GM12875 (cell line): ENCODE results near the gene FCHSD1.

ENCODE experiments used
- H3K4me3 ChIP-seq: one replicate; pipeline ENCODE4 v1.5.1; 2011; ENCODE audit warnings: low read depth, low read length, control low read depth
- CTCF ChIP-seq: IDR thresholded peaks from 2 replicates; pipeline ENCODE4 v1.5.1; 2011; ENCODE audit warnings: low read depth, mild to moderate bottlenecking, control low read depth, inconsistent platforms, low read length, moderate library complexity, borderline replicate concordance; ENCODE audit not compliant: insufficient read depth

The FCHSD1 gene

GRCh38 chr5:141650851-141651727 is at the start of gene FCHSD1:
Gene FCHSD1, minus strand, starts transcription at chr5:141651418. Its CDS starts 50 bp downstream, at chr5:141651368.
- 0 out of 2 replicates have a peak, but pooled peaks have one; percentile 3 for TF ChIP-seq CTCF
- H3K4me3 ChIP-seq, result peak within 1 kb of the TSS; percentile 69

DNA sequence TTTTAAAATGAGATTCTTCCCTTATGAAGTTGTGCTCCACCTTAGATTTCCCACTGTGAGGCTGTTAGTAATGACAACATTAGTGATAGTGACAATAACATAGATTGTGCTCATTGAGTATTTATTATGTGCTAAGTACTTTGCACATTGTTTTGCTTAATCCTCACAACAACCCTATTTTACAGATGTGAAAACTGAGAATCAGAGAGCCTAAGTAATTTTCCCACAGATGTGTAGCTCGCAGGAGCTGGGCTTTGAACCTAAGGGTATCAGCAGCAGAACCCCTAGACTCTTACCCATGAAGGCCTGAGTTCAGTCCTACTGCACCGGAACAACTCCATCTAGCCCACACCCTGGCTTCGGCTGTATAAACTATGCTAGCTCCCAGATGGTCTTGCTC is 46.4 kb upstream of the FCHSD1 start:
- no peak overlapping the region for H3K4me3 ChIP-seq
- no peak for TF ChIP-seq CTCF

GRCh38 chr5:141696431-141696830 is 45.2 kb upstream of the FCHSD1 start:
- no peak for TF ChIP-seq CTCF
- H3K4me3 ChIP-seq, result no peak overlapping the region

- no peak for TF ChIP-seq CTCF
- no peak overlapping the region for H3K4me3 ChIP-seq
Observed at GRCh38 chr5:141695627-141696215, 44.5 kb upstream of the FCHSD1 start.

DNA sequence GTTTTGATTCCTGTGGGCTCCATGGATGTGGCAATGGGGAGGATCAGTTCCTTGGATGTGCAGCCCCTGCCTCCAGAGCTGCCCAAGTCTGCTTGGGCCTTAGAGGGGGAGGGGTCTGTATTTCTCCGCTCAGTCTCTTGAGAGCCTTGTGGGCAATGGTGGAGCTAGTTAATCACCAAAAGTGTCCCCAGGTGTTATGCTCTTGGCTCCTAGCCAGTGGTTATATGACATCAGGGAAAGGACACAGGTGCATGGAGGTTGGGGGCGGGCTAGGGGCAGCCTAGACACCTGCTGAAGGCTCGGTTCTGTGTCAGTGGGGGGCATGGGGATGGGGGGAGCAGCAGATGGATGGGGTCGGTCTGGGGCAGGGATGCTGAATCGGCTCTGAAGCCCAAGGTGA is 43.3 kb upstream of the FCHSD1 start:
- no peak for TF ChIP-seq CTCF
- no peak overlapping the region for H3K4me3 ChIP-seq

- TF ChIP-seq CTCF, result no peak
- H3K4me3 ChIP-seq, result no peak overlapping the region
Observed at GRCh38 chr5:141692919-141693725, 41.9 kb upstream of the FCHSD1 start.

DNA sequence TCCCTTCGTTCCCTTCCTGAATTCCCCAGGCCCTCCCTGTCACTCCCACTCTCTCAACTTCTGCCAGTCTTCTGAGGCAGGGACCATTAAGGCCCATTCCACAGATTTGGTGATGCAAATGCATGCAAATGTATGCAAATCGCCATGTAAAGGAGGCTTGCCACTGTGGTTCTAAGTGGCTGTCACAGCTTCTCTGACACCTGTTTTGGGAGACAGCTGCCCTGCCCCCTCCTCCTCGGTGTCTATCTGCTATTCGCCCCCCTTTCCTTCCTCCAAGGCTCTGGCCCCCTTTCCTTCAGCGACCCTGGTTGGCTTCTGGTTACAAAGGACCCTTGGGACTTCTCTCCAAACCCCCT is 41.3 kb upstream of the FCHSD1 start:
- no peak overlapping the region for H3K4me3 ChIP-seq
- TF ChIP-seq CTCF, result no peak
